Keratinocyte (primary cell): ENCODE measurements around the gene MSI2. TPM values are rescaled to one million over a fixed set of nuclear protein-coding genes. Genes with fewer than 3 reads are reported as not detected.

ENCODE experiments used
- DNase-seq: peaks from one replicate; pipeline ENCODE4 v3.0.0-alpha.2; 2011; ENCODE audit warnings: low read depth, missing footprints, low spot score
- FAIRE-seq: peaks from 2 replicates; lab custom pipeline; 2011; peaks lifted over from hg19 to GRCh38; lab: Jason Lieb, UNC
- H2AFZ ChIP-seq: 2 replicates; pipeline ENCODE4 v1.6.0; 2012; ENCODE audit warnings: low read length, control low read depth, inconsistent platforms; ENCODE audit not compliant: control insufficient read depth
- H3K27ac ChIP-seq: 2 replicates; pipeline ENCODE4 v1.5.1; 2011; ENCODE audit warnings: low read length; ENCODE audit not compliant: control insufficient read depth, insufficient read depth
- H3K27me3 ChIP-seq: 3 replicates; pipeline ENCODE4 v1.6.0; 2011; ENCODE audit warnings: low read length; ENCODE audit not compliant: control insufficient read depth, insufficient read depth; ENCODE audit errors: extremely low read depth
- H3K36me3 ChIP-seq, 2 experiments: 2 replicates in 1 of 2; 3 replicates in 1 of 2; pipeline ENCODE4 v1.5.1; 2011; ENCODE audit warnings: low read length in 2 of 2, mild to moderate bottlenecking in 1 of 2; ENCODE audit not compliant: control insufficient read depth in 2 of 2, insufficient read depth in 2 of 2; ENCODE audit errors: extremely low read depth in 1 of 2
- H3K4me1 ChIP-seq: 3 replicates; pipeline ENCODE4 v1.5.1; 2011; ENCODE audit warnings: low read length; ENCODE audit not compliant: control insufficient read depth, insufficient read depth; ENCODE audit errors: extremely low read depth
- H3K4me2 ChIP-seq: 3 replicates; pipeline ENCODE4 v1.6.0; 2011; ENCODE audit warnings: low read depth, low read length; ENCODE audit not compliant: control insufficient read depth, insufficient read depth; ENCODE audit errors: extremely low read depth
- H3K4me3 ChIP-seq, 3 experiments: fragments of 200-600 bp in 1 of 3; sonication (generic) in 1 of 3; 2 replicates in 2 of 3; 3 replicates in 1 of 3; pipeline ENCODE4 v1.5.1; 2011 to 2016; ENCODE audit warnings: low read length in 3 of 3, mild to moderate bottlenecking in 3 of 3, control low read depth in 2 of 3, inconsistent platforms in 1 of 3, low read depth in 1 of 3, mixed read lengths in 1 of 3, mixed run types in 1 of 3, moderate library complexity in 1 of 3; ENCODE audit not compliant: control insufficient read depth in 2 of 3, insufficient read depth in 2 of 3; ENCODE audit errors: extremely low read depth in 1 of 3
- H3K79me2 ChIP-seq: 2 replicates; pipeline ENCODE4 v1.6.0; 2012; ENCODE audit warnings: low read length; ENCODE audit not compliant: control insufficient read depth, insufficient read depth
- H3K9ac ChIP-seq: 3 replicates; pipeline ENCODE4 v1.6.0; 2011; ENCODE audit warnings: low read length; ENCODE audit not compliant: control insufficient read depth, insufficient read depth; ENCODE audit errors: extremely low read depth
- H3K9me1 ChIP-seq: 3 replicates; pipeline ENCODE4 v1.6.0; 2011; ENCODE audit warnings: low read length; ENCODE audit not compliant: control insufficient read depth, insufficient read depth; ENCODE audit errors: extremely low read depth
- H3K9me3 ChIP-seq: 2 replicates; pipeline ENCODE4 v1.5.1; 2012; ENCODE audit warnings: low read depth, low read length; ENCODE audit not compliant: control insufficient read depth
- H4K20me1 ChIP-seq: 3 replicates; pipeline ENCODE4 v1.6.0; 2011; ENCODE audit warnings: low read length; ENCODE audit not compliant: control insufficient read depth, insufficient read depth; ENCODE audit errors: extremely low read depth
- CTCF ChIP-seq, 3 experiments: IDR thresholded peaks in 1 of 3; conservative IDR thresholded peaks in 1 of 3; optimal IDR thresholded peaks in 1 of 3; 2 replicates in 2 of 3; 3 replicates in 1 of 3; pipeline versions ENCODE3 to v1.5.1; 2011; ENCODE audit warnings: low read length in 3 of 3, mild to moderate bottlenecking in 3 of 3, moderate library complexity in 2 of 3, control low read depth in 1 of 3, inconsistent platforms in 1 of 3; ENCODE audit not compliant: insufficient read depth in 2 of 3; ENCODE audit errors: extremely low read depth in 1 of 3
- EZH2 ChIP-seq: IDR thresholded peaks from one replicate; pipeline ENCODE4 v1.6.1; 2012; ENCODE audit warnings: inconsistent platforms, mild to moderate bottlenecking, low read length, moderate library complexity
- dilution Hi-C: fragments of 300-500 bp; cut with MboI; formaldehyde crosslinking; loops from one replicate; pipeline ENCODE4 v1.7.0; 2020; ENCODE audit warnings: low sequenced_read_pairs; ENCODE audit not compliant: extremely low pct_ligation_motif_present
- polyA plus RNA-seq, 5 experiments: library from polyadenylated mRNA; depleted of rRNA in 3 of 5; stranded (reverse) in 3 of 5; stranded (forward) in 1 of 5; unstranded in 1 of 5; fragments of >200 nt; gene quantifications; 1 replicate in 1 of 5; 2 replicates in 3 of 5; 3 replicates in 1 of 5; pipeline versions ENCODE4 v1.2.1 to v1.2.3, GENCODE V29; 2011 to 2012; ENCODE audit warnings: missing spikeins in 2 of 5, low read depth in 1 of 5, low replicate concordance in 1 of 5

Gene MSI2
- polyA plus RNA-seq, 1 donor (not counting 4 experiments of a cell fraction or from before 2014, with no cell fraction given), result 22.3 TPM

GRCh38 chr17:57608369-57609124, 352.2 kb downstream of the MSI2 start:
- no peak overlapping the region for H3K9ac ChIP-seq
- no peaks in the 10 kb centered on the region for H3K36me3 ChIP-seq
- no peak overlapping the region for H3K4me2 ChIP-seq
- TF ChIP-seq CTCF (optimal IDR thresholded peaks at IDR 0.05 in 1 of 3, IDR thresholded peaks at IDR 0.05 in 1 of 3, conservative IDR thresholded peaks at IDR 0.05 in 1 of 3; ENCODE audit: extremely low read depth in 1 of 3, insufficient read depth in 2 of 3, low read length in 3 of 3) (no peak), EZH2 (no peak)
- dilution Hi-C loops, result no loop called here
- peaks cover 3% of the 10 kb centered on the region for H3K9me1 ChIP-seq
- DNase-seq (no peak), FAIRE-seq (no peak)
- H3K9me3 ChIP-seq, result no peaks in the 10 kb centered on the region
- H3K79me2 ChIP-seq, result no peaks in the 10 kb centered on the region
- H3K27me3 ChIP-seq, result no peaks in the 10 kb centered on the region
- H3K4me1 ChIP-seq, result peaks cover 10% of the 10 kb centered on the region
- no peak overlapping the region for H2AFZ ChIP-seq
- no peaks in the 10 kb centered on the region for H4K20me1 ChIP-seq
- no peak overlapping the region for H3K27ac ChIP-seq
- H3K4me3 ChIP-seq, result no peak overlapping the region

- Histone ChIP-seq H3K4me1 (peaks cover 10% of the 10 kb centered on the region), H3K27me3 (no peaks in the 10 kb centered on the region), H3K36me3 (no peaks in the 10 kb centered on the region), H3K79me2 (no peaks in the 10 kb centered on the region), H3K4me3 (no peak overlapping the region), H3K9ac (no peak overlapping the region), H3K9me3 (no peaks in the 10 kb centered on the region), H3K27ac (no peak overlapping the region), H3K9me1 (peaks cover 3% of the 10 kb centered on the region), H2AFZ (no peak overlapping the region), H3K4me2 (no peak overlapping the region), H4K20me1 (no peaks in the 10 kb centered on the region)
- no peak for FAIRE-seq
- DNase-seq, result no peak
- dilution Hi-C loops, result no loop called here
- TF ChIP-seq CTCF (optimal IDR thresholded peaks at IDR 0.05 in 1 of 3, IDR thresholded peaks at IDR 0.05 in 1 of 3, conservative IDR thresholded peaks at IDR 0.05 in 1 of 3; ENCODE audit: extremely low read depth in 1 of 3, insufficient read depth in 2 of 3, low read length in 3 of 3), result no peak
These were observed 353.0 kb downstream of the MSI2 start for GRCh38 chr17:57609125-57609877.
